Panc1 (cell line): ENCODE results near the gene EML1. TPM values are rescaled to one million over a fixed set of nuclear protein-coding genes. Genes with fewer than 3 reads are reported as not detected.

Source experiments
- total RNA-seq: library from RNA; stranded (reverse); gene quantifications from one replicate; pipeline ENCODE4 v1.2.1, GENCODE V29; 2021; ENCODE audit not compliant: unreplicated experiment

EML1 gene
- total RNA-seq, 1 experiment from 2014 or later: 35.3 TPM

Other genes with a start within 250 kb of the EML1 start
- gene CCDC85C, start 189.2 kb upstream of the EML1 start, total RNA-seq: 96.6 TPM
- 2.1 TPM for gene HHIPL1, start 148.3 kb upstream of the EML1 start, total RNA-seq
- gene CYP46A1, start 109.1 kb upstream of the EML1 start, total RNA-seq: 0.36 TPM